H9 (cell line): ENCODE results near the gene TMEM178B. TPM values are rescaled to one million over a fixed set of nuclear protein-coding genes. Genes with fewer than 3 reads are reported as not detected.

Experiments used
- DNase-seq: peaks from one replicate; pipeline ENCODE4 v3.0.0-alpha.2; 2017
- H2AFZ ChIP-seq: one replicate; pipeline ENCODE4 v1.6.1; 2013; ENCODE audit warnings: mild to moderate bottlenecking, low read length, control low read depth, moderate library complexity
- H2AK5ac ChIP-seq: 2 replicates; pipeline ENCODE4 v1.6.1; 2013; ENCODE audit warnings: low read length, control low read depth, mixed read lengths; ENCODE audit not compliant: insufficient read length
- H2BK120ac ChIP-seq: one replicate; pipeline ENCODE4 v1.6.1; 2013; ENCODE audit warnings: low read depth, mild to moderate bottlenecking, low read length, control low read depth, inconsistent platforms; ENCODE audit not compliant: poor library complexity, severe bottlenecking
- H2BK12ac ChIP-seq: 2 replicates; pipeline ENCODE4 v1.6.1; 2013; ENCODE audit warnings: low read length, control low read depth, mixed read lengths, low read depth; ENCODE audit not compliant: insufficient read length
- H2BK15ac ChIP-seq: 2 replicates; pipeline ENCODE4 v1.6.1; 2013; ENCODE audit warnings: low read depth, low read length, control low read depth
- H2BK20ac ChIP-seq: one replicate; pipeline ENCODE4 v1.6.1; 2013; ENCODE audit warnings: low read depth, mild to moderate bottlenecking, low read length, control low read depth, inconsistent platforms; ENCODE audit not compliant: poor library complexity, severe bottlenecking
- H2BK5ac ChIP-seq: 2 replicates; pipeline ENCODE4 v1.6.1; 2013; ENCODE audit warnings: low read length, control low read depth, mixed read lengths; ENCODE audit not compliant: insufficient read length
- H3K14ac ChIP-seq: 2 replicates; pipeline ENCODE4 v1.6.1; 2013; ENCODE audit warnings: low read length, control low read depth; ENCODE audit not compliant: insufficient read depth
- H3K18ac ChIP-seq: 2 replicates; pipeline ENCODE4 v1.6.1; 2013; ENCODE audit warnings: low read depth, mild to moderate bottlenecking, mixed read lengths, low read length, control low read depth; ENCODE audit not compliant: insufficient read length
- H3K23ac ChIP-seq: 2 replicates; pipeline ENCODE4 v1.6.1; 2013; ENCODE audit warnings: low read length, control low read depth, mixed read lengths, low read depth; ENCODE audit not compliant: insufficient read length
- H3K23me2 ChIP-seq: 2 replicates; pipeline ENCODE4 v1.6.1; 2013; ENCODE audit warnings: low read depth, mild to moderate bottlenecking, mixed read lengths, low read length, control low read depth; ENCODE audit not compliant: insufficient read length, poor library complexity, severe bottlenecking
- H3K27ac ChIP-seq: 2 replicates; pipeline ENCODE4 v1.5.1; 2013; ENCODE audit warnings: low read length, control low read depth, mixed read lengths, low read depth; ENCODE audit not compliant: insufficient read length
- H3K27me3 ChIP-seq: 2 replicates; pipeline ENCODE4 v1.6.1; 2013; ENCODE audit warnings: low read length, control low read depth, inconsistent platforms; ENCODE audit not compliant: insufficient read depth
- H3K4ac ChIP-seq: 2 replicates; pipeline ENCODE4 v1.6.1; 2013; ENCODE audit warnings: low read depth, mild to moderate bottlenecking, control low read depth, inconsistent platforms, low read length, moderate library complexity
- H3K4me1 ChIP-seq: 2 replicates; pipeline ENCODE4 v1.6.1; 2013; ENCODE audit warnings: low read length, control low read depth, inconsistent platforms; ENCODE audit not compliant: insufficient read depth
- H3K4me2 ChIP-seq: 2 replicates; pipeline ENCODE4 v1.6.1; 2013; ENCODE audit warnings: low read length, control low read depth, mixed read lengths; ENCODE audit not compliant: insufficient read length, insufficient read depth
- H3K56ac ChIP-seq: 2 replicates; pipeline ENCODE4 v1.6.1; 2013; ENCODE audit warnings: low read depth, mild to moderate bottlenecking, mixed read lengths, low read length, control low read depth; ENCODE audit not compliant: insufficient read length
- H3K79me1 ChIP-seq: 2 replicates; pipeline ENCODE4 v1.6.1; 2013; ENCODE audit warnings: low read depth, mild to moderate bottlenecking, moderate library complexity, low read length, control low read depth, inconsistent platforms; ENCODE audit not compliant: insufficient read depth, poor library complexity, severe bottlenecking
- H3K79me2 ChIP-seq: 2 replicates; pipeline ENCODE4 v1.6.1; 2013; ENCODE audit warnings: low read length, control low read depth, inconsistent platforms; ENCODE audit not compliant: insufficient read depth
- H3K9ac ChIP-seq: 2 replicates; pipeline ENCODE4 v1.6.1; 2013; ENCODE audit warnings: low read length, control low read depth, mixed read lengths; ENCODE audit not compliant: insufficient read length; ENCODE audit errors: extremely low read depth
- H3K9me3 ChIP-seq: one replicate; pipeline ENCODE4 v1.6.1; 2013; ENCODE audit warnings: low read depth, low read length, inconsistent platforms; ENCODE audit not compliant: control insufficient read depth
- H3T11ph ChIP-seq: one replicate; pipeline ENCODE4 v1.6.1; 2013; ENCODE audit warnings: mild to moderate bottlenecking, low read length, control low read depth, inconsistent platforms
- H4K20me1 ChIP-seq: one replicate; pipeline ENCODE4 v1.6.1; 2013; ENCODE audit not compliant: control insufficient read depth, insufficient read length, insufficient read depth
- H4K5ac ChIP-seq: 2 replicates; pipeline ENCODE4 v1.6.1; 2013; ENCODE audit warnings: low read depth, mild to moderate bottlenecking, mixed read lengths, low read length, control low read depth; ENCODE audit not compliant: insufficient read length
- H4K8ac ChIP-seq: replicated peaks from 2 replicates; pipeline ENCODE4 v1.6.1; 2013; ENCODE audit warnings: low read length, control low read depth, mixed read lengths, low read depth; ENCODE audit not compliant: insufficient read length
- H4K91ac ChIP-seq: 2 replicates; pipeline ENCODE4 v1.6.1; 2013; ENCODE audit warnings: low read depth, mild to moderate bottlenecking, moderate library complexity, mixed read lengths, low read length, control low read depth; ENCODE audit not compliant: insufficient read length
- H3K27ac Mint-ChIP-seq, 3 experiments: 2 replicates in 2 of 3; 3 replicates in 1 of 3; pipeline ENCODE4 v1.8.0; 2020 to 2021; ENCODE audit warnings: mixed read lengths in 3 of 3, mild to moderate bottlenecking in 1 of 3, moderate library complexity in 1 of 3
- H3K27me3 Mint-ChIP-seq: 2 replicates; pipeline ENCODE4 v1.8.0; 2021; ENCODE audit warnings: low read depth, mild to moderate bottlenecking, moderate library complexity, mixed read lengths
- H3K36me3 Mint-ChIP-seq, 3 experiments: 2 replicates in 2 of 3; 3 replicates in 1 of 3; pipeline ENCODE4 v1.8.0; 2020 to 2021; ENCODE audit warnings: low read depth in 3 of 3, mixed read lengths in 3 of 3; ENCODE audit not compliant: insufficient read depth in 1 of 3
- H3K4me1 Mint-ChIP-seq, 2 experiments: 2 replicates each; pipeline ENCODE4 v1.8.0; 2020; ENCODE audit warnings: mixed read lengths in 2 of 2
- H3K4me3 Mint-ChIP-seq, 2 experiments: 2 replicates in 1 of 2; 3 replicates in 1 of 2; pipeline ENCODE4 v1.8.0; 2020 to 2021; ENCODE audit warnings: mild to moderate bottlenecking in 2 of 2, mixed read lengths in 2 of 2, moderate library complexity in 1 of 2
- H3K9me3 Mint-ChIP-seq, 2 experiments: 2 replicates in 1 of 2; 3 replicates in 1 of 2; pipeline ENCODE4 v1.8.0; 2020; ENCODE audit warnings: mild to moderate bottlenecking in 2 of 2, mixed read lengths in 2 of 2, moderate library complexity in 1 of 2
- WGBS: extraction: QIAGEN DNeasy Blood & Tissue Kit; methylation state at CpG from one replicate; pipeline ENCODE4 v1.1.7; 2013; ENCODE audit warnings: missing lambda C conversion rate, low lambda C conversion rate, mixed read lengths; ENCODE audit not compliant: insufficient read length; ENCODE audit errors: extremely low coverage; 5-methylcytosine and 5-hydroxymethylcytosine counted together
- total RNA-seq: library from RNA; stranded (reverse); gene quantifications from 2 replicates; pipeline ENCODE4 v1.2.1, GENCODE V29; 2021
- TF ChIP-seq, protein P1 (sequence below): fragments of 200-600 bp; sonication (generic); conservative IDR thresholded peaks from 3 replicates; pipeline ENCODE4 v1.8.0; 2021; ENCODE audit warnings: antibody characterized with exemption, mild to moderate bottlenecking

TMEM178B gene
- total RNA-seq, 1 experiment from 2014 or later, result 11.3 TPM

DNA sequence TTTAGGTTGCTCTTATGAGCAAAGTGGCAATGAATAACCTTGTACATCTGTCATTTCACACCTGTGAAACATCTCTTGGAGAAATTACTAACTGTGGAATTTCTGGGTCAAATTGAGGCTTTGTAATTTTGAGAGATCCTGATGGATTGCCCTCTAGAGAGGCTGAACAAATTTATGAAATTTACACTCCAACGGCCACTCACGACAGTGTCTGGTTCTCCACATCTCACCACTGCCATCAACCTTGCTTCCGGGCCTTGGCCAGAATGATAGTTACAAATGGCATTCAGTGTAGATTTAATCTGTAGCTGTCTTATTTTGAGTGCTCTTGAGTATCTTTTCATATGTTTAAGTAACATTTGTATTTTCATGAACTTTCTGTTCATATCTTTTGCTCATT is 117.4 kb downstream of the TMEM178B start:
- H3K56ac ChIP-seq, result no peak overlapping the region
- H3K4me2 ChIP-seq, result no peak overlapping the region
- no peak overlapping the region for H4K8ac ChIP-seq
- H2BK5ac ChIP-seq, result no peak overlapping the region
- Mint-ChIP-seq H3K27ac (no peak overlapping the region), H3K36me3 (peaks cover 0 to 6% (median 0%) of the 10 kb centered on the region in 3 experiments; a peak in 2 of 7 replicates), H3K27me3 (no peaks in the 10 kb centered on the region), H3K9me3 (peaks cover 3% of the 10 kb centered on the region in 2 experiments; a peak in 3 of 5 replicates), H3K4me1 (peaks cover 5% of the 10 kb centered on the region in 2 experiments), H3K4me3 (no peak overlapping the region)
- H2AFZ ChIP-seq, result no peak overlapping the region
- H3K23ac ChIP-seq, result no peak overlapping the region
- no peak overlapping the region for H3K9ac ChIP-seq
- no peak overlapping the region for H2BK20ac ChIP-seq
- no CpG with 5 or more reads among the region's 3 CpGs for WGBS
- H3K23me2 ChIP-seq, result no peaks in the 10 kb centered on the region
- H3K18ac ChIP-seq, result no peak overlapping the region
- no peaks in the 10 kb centered on the region for H3K4me1 ChIP-seq
- no peak overlapping the region for H4K5ac ChIP-seq
- no peaks in the 10 kb centered on the region for H3K27me3 ChIP-seq
- H3K27ac ChIP-seq, result no peak overlapping the region
- H3K4ac ChIP-seq, result no peak overlapping the region
- no peaks in the 10 kb centered on the region for H3K9me3 ChIP-seq
- no peaks in the 10 kb centered on the region for H3K79me2 ChIP-seq
- H2BK120ac ChIP-seq, result no peak overlapping the region
- no peak overlapping the region for H4K91ac ChIP-seq
- H2AK5ac ChIP-seq, result no peak overlapping the region
- TF ChIP-seq, protein P1, sequence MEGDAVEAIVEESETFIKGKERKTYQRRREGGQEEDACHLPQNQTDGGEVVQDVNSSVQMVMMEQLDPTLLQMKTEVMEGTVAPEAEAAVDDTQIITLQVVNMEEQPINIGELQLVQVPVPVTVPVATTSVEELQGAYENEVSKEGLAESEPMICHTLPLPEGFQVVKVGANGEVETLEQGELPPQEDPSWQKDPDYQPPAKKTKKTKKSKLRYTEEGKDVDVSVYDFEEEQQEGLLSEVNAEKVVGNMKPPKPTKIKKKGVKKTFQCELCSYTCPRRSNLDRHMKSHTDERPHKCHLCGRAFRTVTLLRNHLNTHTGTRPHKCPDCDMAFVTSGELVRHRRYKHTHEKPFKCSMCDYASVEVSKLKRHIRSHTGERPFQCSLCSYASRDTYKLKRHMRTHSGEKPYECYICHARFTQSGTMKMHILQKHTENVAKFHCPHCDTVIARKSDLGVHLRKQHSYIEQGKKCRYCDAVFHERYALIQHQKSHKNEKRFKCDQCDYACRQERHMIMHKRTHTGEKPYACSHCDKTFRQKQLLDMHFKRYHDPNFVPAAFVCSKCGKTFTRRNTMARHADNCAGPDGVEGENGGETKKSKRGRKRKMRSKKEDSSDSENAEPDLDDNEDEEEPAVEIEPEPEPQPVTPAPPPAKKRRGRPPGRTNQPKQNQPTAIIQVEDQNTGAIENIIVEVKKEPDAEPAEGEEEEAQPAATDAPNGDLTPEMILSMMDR, result no peak
- no peak overlapping the region for H3T11ph ChIP-seq
- DNase-seq, result no peak
- H3K14ac ChIP-seq, result no peak overlapping the region
- H2BK12ac ChIP-seq, result no peak overlapping the region
- no peaks in the 10 kb centered on the region for H4K20me1 ChIP-seq
- no peaks in the 10 kb centered on the region for H3K79me1 ChIP-seq
- H2BK15ac ChIP-seq, result no peak overlapping the region
